Trophoblast cell (in vitro differentiated cells and primary cell): ENCODE results near the gene DAGLB.
A peak's percentile ranks its signal among the peaks of the same experiment; 100 is the strongest.
"Not testable (repeated sequence)": the region's sequence is repeated elsewhere in the genome, so short reads cannot be mapped to it uniquely, and the experiment has no call there.

ENCODE experiments used
- DNase-seq, 2 donors: peaks; one replicate each; pipeline ENCODE4 v3.0.0-alpha.2; 2016
- H2AFZ ChIP-seq: 2 replicates; pipeline ENCODE4 v1.6.1; 2013; ENCODE audit warnings: low read length, moderate library complexity, mild to moderate bottlenecking; ENCODE audit not compliant: insufficient read depth, poor library complexity
- H2AK5ac ChIP-seq: 2 replicates; pipeline ENCODE4 v1.6.1; 2013; ENCODE audit warnings: mild to moderate bottlenecking, low read length
- H2BK120ac ChIP-seq: 2 replicates; pipeline ENCODE4 v1.6.1; 2013; ENCODE audit warnings: low read length, mild to moderate bottlenecking, moderate library complexity; ENCODE audit not compliant: insufficient read depth, poor library complexity
- H2BK12ac ChIP-seq: 2 replicates; pipeline ENCODE4 v1.6.1; 2013; ENCODE audit warnings: mild to moderate bottlenecking, low read length, moderate library complexity
- H2BK5ac ChIP-seq: 2 replicates; pipeline ENCODE4 v1.6.1; 2013; ENCODE audit warnings: low read length, low read depth, moderate library complexity, mild to moderate bottlenecking; ENCODE audit not compliant: poor library complexity
- H3K14ac ChIP-seq: 2 replicates; pipeline ENCODE4 v1.6.1; 2013; ENCODE audit warnings: mild to moderate bottlenecking, low read length
- H3K18ac ChIP-seq: 2 replicates; pipeline ENCODE4 v1.6.1; 2013; ENCODE audit warnings: mild to moderate bottlenecking, low read length
- H3K23ac ChIP-seq: 2 replicates; pipeline ENCODE4 v1.6.1; 2013; ENCODE audit warnings: low read length
- H3K27ac ChIP-seq: 2 replicates; pipeline ENCODE4 v1.5.1; 2013; ENCODE audit warnings: low read depth, mild to moderate bottlenecking, inconsistent platforms, low read length, moderate library complexity
- H3K27me3 ChIP-seq: 2 replicates; pipeline ENCODE4 v1.6.1; 2013; ENCODE audit warnings: inconsistent platforms, mild to moderate bottlenecking, low read length, moderate library complexity; ENCODE audit not compliant: insufficient read depth
- H3K36me3 ChIP-seq, 2 experiments: 1 replicate in 1 of 2; 2 replicates in 1 of 2; pipeline ENCODE4 v1.6.1; 2013; ENCODE audit warnings: low read length in 2 of 2, mild to moderate bottlenecking in 2 of 2, moderate library complexity in 1 of 2; ENCODE audit not compliant: insufficient read depth in 2 of 2, control insufficient read depth in 1 of 2
- H3K4ac ChIP-seq: 2 replicates; pipeline ENCODE4 v1.6.1; 2013; ENCODE audit warnings: low read depth, mild to moderate bottlenecking, low read length, moderate library complexity
- H3K4me1 ChIP-seq, 2 experiments: 1 replicate in 1 of 2; 2 replicates in 1 of 2; pipeline ENCODE4 v1.6.1; 2013; ENCODE audit warnings: low read length in 2 of 2, mild to moderate bottlenecking in 2 of 2, moderate library complexity in 1 of 2; ENCODE audit not compliant: insufficient read depth in 2 of 2, control insufficient read depth in 1 of 2
- H3K4me2 ChIP-seq: 2 replicates; pipeline ENCODE4 v1.6.1; 2013; ENCODE audit warnings: inconsistent platforms, mild to moderate bottlenecking, low read length, moderate library complexity
- H3K4me3 ChIP-seq: 2 replicates; pipeline ENCODE4 v1.5.1; 2013; ENCODE audit warnings: mild to moderate bottlenecking, low read depth, low read length, inconsistent platforms
- H3K79me1 ChIP-seq: one replicate; pipeline ENCODE4 v1.6.1; 2013; ENCODE audit warnings: low read length
- H3K79me2 ChIP-seq: 2 replicates; pipeline ENCODE4 v1.6.1; 2013; ENCODE audit warnings: low read length, mild to moderate bottlenecking; ENCODE audit not compliant: control insufficient read depth, insufficient read depth, poor library complexity
- H3K9ac ChIP-seq: 2 replicates; pipeline ENCODE4 v1.6.1; 2013; ENCODE audit warnings: mild to moderate bottlenecking, low read length
- H3K9me3 ChIP-seq: 2 replicates; pipeline ENCODE4 v1.6.1; 2013; ENCODE audit warnings: low read depth, mild to moderate bottlenecking, control low read depth, inconsistent platforms, low read length; ENCODE audit not compliant: insufficient read depth
- H4K12ac ChIP-seq: 2 replicates; pipeline ENCODE4 v1.6.1; 2013; ENCODE audit warnings: low read depth, mild to moderate bottlenecking, low read length, moderate library complexity
- H4K8ac ChIP-seq: 2 replicates; pipeline ENCODE4 v1.6.1; 2013; ENCODE audit warnings: low read depth, mild to moderate bottlenecking, low read length, moderate library complexity
- H4K91ac ChIP-seq: one replicate; pipeline ENCODE4 v1.6.1; 2013; ENCODE audit warnings: low read depth, mild to moderate bottlenecking, low read length, moderate library complexity
- WGBS: extraction: QIAGEN DNeasy Blood & Tissue Kit; methylation state at CpG from one replicate; pipeline ENCODE4 v1.1.7; 2013; ENCODE audit warnings: missing lambda C conversion rate; ENCODE audit not compliant: insufficient read length, insufficient coverage; ENCODE audit errors: extremely low coverage; 5-methylcytosine and 5-hydroxymethylcytosine counted together

Gene DAGLB

DNA sequence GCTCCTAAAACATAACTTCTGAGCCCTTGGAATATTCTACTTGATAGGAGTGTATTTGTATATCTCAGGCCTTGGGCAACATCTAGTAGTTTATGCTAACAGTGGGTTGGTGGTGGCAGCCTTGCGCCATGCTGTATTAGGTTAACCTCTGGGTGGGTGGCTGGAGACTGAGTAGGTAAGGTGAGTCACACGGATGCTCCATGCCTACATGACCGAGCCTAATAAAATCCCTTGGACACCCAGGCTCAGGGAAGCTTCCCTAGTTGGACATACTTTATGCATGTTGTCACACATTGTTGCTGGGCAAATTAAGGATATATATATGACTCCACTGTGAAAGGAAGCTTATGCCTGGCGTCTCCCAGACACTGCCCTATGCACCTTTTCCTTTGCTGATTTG, 6.0 kb upstream of the DAGLB start:
- Histone ChIP-seq H3K27ac (no peak overlapping the region), H2BK12ac (no peak overlapping the region), H3K4ac (no peak overlapping the region), H2AFZ (no peak overlapping the region), H3K9me3 (no peaks in the 10 kb centered on the region), H3K14ac (no peak overlapping the region), H3K18ac (no peak overlapping the region), H4K8ac (peak overlapping the region; percentile 19), H3K27me3 (no peaks in the 10 kb centered on the region), H2AK5ac (no peak overlapping the region), H2BK5ac (no peak overlapping the region), H3K79me1 (no peaks in the 10 kb centered on the region), H3K4me2 (no peak overlapping the region), H3K4me1 (no peaks in the 10 kb centered on the region), H3K4me3 (no peak overlapping the region), H3K9ac (no peak overlapping the region), H3K23ac (no peak overlapping the region), H3K36me3 (no peaks in the 10 kb centered on the region), H2BK120ac (no peak overlapping the region), H4K91ac (no peak overlapping the region), H4K12ac (no peak overlapping the region), H3K79me2 (no peaks in the 10 kb centered on the region)
- WGBS: no CpG with 5 or more reads among the region's 4 CpGs
- peak; percentile 75 to 88 for DNase-seq

DNA sequence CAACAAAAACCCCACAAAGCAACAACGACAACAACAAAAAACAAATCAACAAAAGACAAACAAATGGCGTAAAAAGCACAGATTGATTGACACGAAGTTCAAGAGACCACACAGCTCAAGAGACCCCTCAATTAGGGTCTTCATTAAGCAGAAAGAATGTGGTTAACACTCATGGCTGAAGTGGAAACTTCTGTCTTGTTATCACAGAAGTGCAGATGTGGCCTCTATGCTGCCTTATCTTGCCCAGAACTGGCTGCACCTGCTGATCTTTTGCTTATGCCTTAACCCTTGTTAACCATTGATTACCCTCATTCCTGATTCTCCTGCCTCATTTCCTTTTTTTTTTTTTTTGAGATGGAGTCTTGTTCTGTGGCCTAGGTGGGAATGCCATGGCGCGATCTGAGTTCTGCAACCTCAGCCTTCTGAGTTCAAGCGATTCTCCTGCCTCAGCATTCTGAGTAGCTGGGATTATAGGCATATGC, 3.5 kb upstream of the DAGLB start:
- Histone ChIP-seq H2AFZ (no peak overlapping the region), H3K18ac (no peak overlapping the region), H3K4me2 (no peak overlapping the region), H3K9ac (no peak overlapping the region), H2AK5ac (no peak overlapping the region), H3K9me3 (no peaks in the 10 kb centered on the region), H3K27ac (no peak overlapping the region), H2BK5ac (no peak overlapping the region), H4K8ac (no peak overlapping the region), H2BK12ac (no peak overlapping the region), H2BK120ac (no peak overlapping the region), H4K91ac (no peak overlapping the region), H3K23ac (no peak overlapping the region), H3K4me1 (peaks cover 0 to 4% of the 10 kb centered on the region in 2 experiments), H3K27me3 (no peaks in the 10 kb centered on the region), H3K4me3 (no peak overlapping the region), H3K4ac (no peak overlapping the region), H3K36me3 (no peaks in the 10 kb centered on the region), H4K12ac (no peak overlapping the region), H3K79me2 (peaks cover 5% of the 10 kb centered on the region), H3K14ac (no peak overlapping the region), H3K79me1 (peaks cover 7% of the 10 kb centered on the region)
- WGBS: 100% methylated on average over 1 of the region's 6 CpGs
- DNase-seq: no peak

DNA sequence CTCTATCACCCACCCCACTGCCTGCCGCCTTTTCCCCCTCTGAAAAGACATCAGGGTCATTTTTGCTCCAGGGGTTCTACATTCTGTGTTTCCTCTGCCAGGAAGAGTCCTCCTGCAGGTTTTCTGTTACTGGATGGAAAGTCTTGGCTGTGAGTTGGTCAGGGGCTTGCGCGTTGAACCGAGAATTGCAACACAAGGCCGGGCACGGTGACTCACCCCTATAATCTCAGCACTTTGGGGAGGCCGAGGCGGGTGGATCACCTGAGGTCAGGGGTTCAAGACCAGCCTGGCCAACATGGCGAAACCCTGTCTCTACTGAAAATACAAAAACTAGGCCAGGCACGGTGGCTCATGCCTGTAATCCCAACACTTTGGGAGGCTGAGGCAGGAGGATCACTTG, 2.8 kb upstream of the DAGLB start:
- H4K91ac ChIP-seq, H3K4me1 ChIP-seq, H3K4ac ChIP-seq, H4K8ac ChIP-seq, H3K14ac ChIP-seq, H3K9ac ChIP-seq, H3K18ac ChIP-seq, H2BK5ac ChIP-seq, H3K9me3 ChIP-seq, H2BK120ac ChIP-seq, H3K27ac ChIP-seq, H4K12ac ChIP-seq, H3K4me2 ChIP-seq, H3K4me3 ChIP-seq, H2AFZ ChIP-seq, H3K27me3 ChIP-seq, H3K36me3 ChIP-seq, H3K23ac ChIP-seq, H2AK5ac ChIP-seq, H2BK12ac ChIP-seq, H3K79me1 ChIP-seq, H3K79me2 ChIP-seq: not testable (repeated sequence)
- peak; percentile 72 to 83 for DNase-seq
- WGBS: no CpG with 5 or more reads among the region's 10 CpGs

DNA sequence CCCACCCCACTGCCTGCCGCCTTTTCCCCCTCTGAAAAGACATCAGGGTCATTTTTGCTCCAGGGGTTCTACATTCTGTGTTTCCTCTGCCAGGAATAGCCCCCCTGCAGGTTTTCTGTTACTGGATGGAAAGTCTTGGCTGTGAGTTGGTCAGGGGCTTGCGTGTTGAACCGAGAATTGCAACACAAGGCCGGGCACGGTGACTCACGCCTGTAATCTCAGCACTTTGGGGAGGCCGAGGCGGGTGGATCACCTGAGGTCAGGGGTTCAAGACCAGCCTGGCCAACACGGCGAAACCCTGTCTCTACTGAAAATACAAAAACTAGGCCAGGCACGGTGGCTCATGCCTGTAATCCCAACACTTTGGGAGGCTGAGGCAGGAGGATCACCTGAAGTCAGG, 2.1 kb upstream of the DAGLB start:
- H2BK12ac ChIP-seq, H2BK5ac ChIP-seq, H2AFZ ChIP-seq, H3K79me1 ChIP-seq, H3K23ac ChIP-seq, H3K4ac ChIP-seq, H3K14ac ChIP-seq, H3K9ac ChIP-seq, H3K9me3 ChIP-seq, H3K27me3 ChIP-seq, H3K4me1 ChIP-seq, H2AK5ac ChIP-seq, H3K79me2 ChIP-seq, H4K91ac ChIP-seq, H4K12ac ChIP-seq, H3K4me3 ChIP-seq, H3K36me3 ChIP-seq, H4K8ac ChIP-seq, H3K4me2 ChIP-seq, H3K18ac ChIP-seq, H3K27ac ChIP-seq, H2BK120ac ChIP-seq: not testable (repeated sequence)
- DNase-seq: peak; percentile 85 to 90
- no CpG with 5 or more reads among the region's 11 CpGs for WGBS
